Heart left ventricle (tissue), 16 donors: ENCODE measurements around the gene ADAMTS12. TPM values are rescaled to one million over a fixed set of nuclear protein-coding genes. Genes with fewer than 3 reads are reported as not detected.

ENCODE experiments used
- ATAC-seq, 4 donors: fragments of 200-7000 bp; cut with Tn5 transposase; one replicate each; pipeline ENCODE4 v1.9.1; 2020 to 2022; ENCODE audit warnings: moderate library complexity in 4 of 4, mild to moderate bottlenecking in 3 of 4, moderate number of reproducible peaks in 1 of 4
- DNase-seq, 5 donors: peaks; one replicate each; pipeline ENCODE4 v3.0.0-alpha.2; 2020
- H3K27ac ChIP-seq, 12 donors: fragments of 200-600 bp; sonication (generic) in 4 of 12; one replicate each; pipeline versions ENCODE4 v1.5.0 to v1.8.0; 2016 to 2022; ENCODE audit warnings: mild to moderate bottlenecking in 2 of 12
- H3K27me3 ChIP-seq, 9 donors: fragments of 200-600 bp; sonication (generic) in 2 of 9; one replicate each; pipeline versions ENCODE4 v1.5.1 to v1.8.0; 2016 to 2022; ENCODE audit warnings: mild to moderate bottlenecking in 3 of 9
- H3K36me3 ChIP-seq, 9 donors: fragments of 200-600 bp; sonication (generic) in 2 of 9; one replicate each; pipeline versions ENCODE4 v1.5.0 to v1.8.0; 2018 to 2022; ENCODE audit warnings: mild to moderate bottlenecking in 2 of 9
- H3K4me1 ChIP-seq, 12 donors: fragments of 200-600 bp; sonication (generic) in 4 of 12; one replicate each; pipeline versions ENCODE4 v1.5.0 to v1.8.0; 2016 to 2022; ENCODE audit warnings: mild to moderate bottlenecking in 3 of 12
- H3K4me3 ChIP-seq, 12 donors: fragments of 200-600 bp; sonication (generic) in 4 of 12; one replicate each; pipeline versions ENCODE4 v1.5.0 to v1.8.0; 2017 to 2022; ENCODE audit warnings: mild to moderate bottlenecking in 9 of 12, moderate library complexity in 4 of 12
- H3K9me3 ChIP-seq, 12 donors: fragments of 200-600 bp; sonication (generic) in 4 of 12; one replicate each; pipeline versions ENCODE4 v1.5.0 to v1.8.0; 2016 to 2022; ENCODE audit warnings: mild to moderate bottlenecking in 1 of 12
- CTCF ChIP-seq, 12 donors: fragments of 200-600 bp; sonication (generic) in 4 of 12; IDR thresholded peaks; one replicate each; pipeline versions ENCODE4 v1.5.0 to v1.8.0; 2018 to 2022; ENCODE audit warnings: antibody characterized with exemption in 12 of 12, mild to moderate bottlenecking in 5 of 12
- POLR2A ChIP-seq, 2 donors: fragments of 450-650 bp; IDR thresholded peaks; one replicate each; pipeline ENCODE4 v1.6.1; 2017; ENCODE audit warnings: antibody characterized with exemption in 2 of 2, mild to moderate bottlenecking in 2 of 2, moderate library complexity in 2 of 2
- WGBS, 4 donors: extraction: QIAGEN DNeasy Blood & Tissue Kit in 2 of 4; methylation state at CpG; one replicate each; pipeline versions ENCODE4 v1.1.5 to v1.1.7; 2013 to 2018; 5-methylcytosine and 5-hydroxymethylcytosine counted together
- intact Hi-C, 10 donors: fragments of 100-400 bp; cut with DNase I; formaldehyde crosslinking; loops; one replicate each; pipeline versions ENCODE4 v1.11.1 to v1.14.2; 2022
- polyA plus RNA-seq, 2 donors: library from polyadenylated mRNA; stranded (reverse); fragments of 200-250 nt; gene quantifications; one replicate each; pipeline ENCODE4 v1.2.3, GENCODE V29; 2013
- total RNA-seq, 9 donors: library from RNA; depleted of rRNA in 2 of 9; stranded (reverse); fragments of >200 nt in 2 of 9; fragmentation: NEBNext Ultra II Directional in 3 of 9; extraction: Animal tissue kit (Norgen Biotek cat#: 25700) in 3 of 9; gene quantifications; one replicate each; pipeline versions ENCODE4 v1.1.0 to v1.2.4, GENCODE V29; 2016 to 2023
- donor health status: ischemic (EF 13 %, LVEDD 7.1; RV severe dilation, severe dysfunction).
- donor health status: healthy with polysubstance abuse.
- donor health status: DM: no; HTN: yes; CAD: no.
- donor health status: DM: no; HTN: no; CAD: no.
- donor health status: ischemic (EF 25% LVEDD 6.9; RV normal size, moderate dysfunction).
- donor health status: ischemic (EF 25% LVEDD 5.7; RV mildly dilated, moderate dysfunction).
- donor health status: healthy.
- donor health status: DM: yes; HTN: yes; CAD: no.
- donor health status: ischemic (EF 35%, LVEDD 5.7; RV mildly dilated, moderate dysfunction).
- donor health status: nonischemic (EF 11% LVEDD 7.7; RV severe dilation, severe dysfunction).
- donor health status: DM: yes; HTN: yes; CAD: no.
- donor health status: PGD.
- donor health status: ischemic (EF 29% LVEDD 5.4; RV normal size, mild dysfunction).
- donor health status: nonischemic (EF 23%, LVEDD 6.1; RV moderate dilation, normal function).

ADAMTS12 gene
- total and polyA plus RNA-seq, 11 donors, result 0.72 to 4.7 (median 1.7) TPM

GRCh38 chr5:33764786-33765185 is 127.0 kb downstream of the ADAMTS12 start:
- Histone ChIP-seq H3K4me1 (peaks cover 0 to 13% (median 0%) of the 10 kb centered on the region in 12 donors), H3K27me3 (peaks cover 0 to 4% (median 0%) of the 10 kb centered on the region in 9 donors), H3K36me3 (no peaks in the 10 kb centered on the region), H3K9me3 (no peaks in the 10 kb centered on the region), H3K4me3 (no peak overlapping the region), H3K27ac (no peak overlapping the region)
- WGBS, 4 donors, result 68 to 80% (median 75%) methylated on average over 3 of the region's 3 CpGs
- no peak for ATAC-seq
- DNase-seq, result no peak
- TF ChIP-seq POLR2A (IDR thresholded peaks at IDR 0.05) (no peak), CTCF (IDR thresholded peaks at IDR 0.05) (no peak)
- intact Hi-C loops, result no loop called here

DNA sequence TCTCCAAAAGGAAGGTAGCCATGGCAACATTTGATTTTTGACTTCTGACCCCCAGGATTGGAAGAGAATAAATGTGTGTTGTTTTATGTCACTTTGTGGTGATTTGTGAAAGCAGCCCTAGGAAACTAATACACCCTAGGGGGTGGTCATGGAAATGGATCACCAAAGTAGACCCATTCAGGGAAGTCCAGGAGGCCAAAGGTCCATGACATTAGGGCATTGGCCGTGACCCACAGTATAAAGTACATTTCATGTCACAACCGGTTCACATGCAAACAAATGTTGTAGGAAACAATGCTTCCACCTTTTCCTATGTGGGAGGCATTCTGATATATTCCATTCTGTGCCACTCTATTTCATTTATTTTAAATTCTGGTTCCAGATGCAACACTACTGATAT is 128.4 kb downstream of the ADAMTS12 start:
- Histone ChIP-seq H3K27me3 (peaks cover 0 to 4% (median 0%) of the 10 kb centered on the region in 9 donors), H3K4me3 (no peak overlapping the region), H3K36me3 (no peaks in the 10 kb centered on the region), H3K9me3 (no peaks in the 10 kb centered on the region), H3K4me1 (peaks cover 0 to 6% (median 0%) of the 10 kb centered on the region in 12 donors), H3K27ac (no peak overlapping the region)
- intact Hi-C loops, result no loop called here
- WGBS, 4 donors, result 88 to 95% (median 90%) methylated on average over 2 of the region's 2 CpGs
- TF ChIP-seq POLR2A (IDR thresholded peaks at IDR 0.05) (no peak), CTCF (IDR thresholded peaks at IDR 0.05) (no peak)
- no peak for ATAC-seq
- DNase-seq, result no peak

GRCh38 chr5:33762859-33763258 is 128.9 kb downstream of the ADAMTS12 start:
- H3K36me3 ChIP-seq, result no peaks in the 10 kb centered on the region
- H3K27me3 ChIP-seq, result peaks cover 0 to 4% (median 0%) of the 10 kb centered on the region in 9 donors
- no peaks in the 10 kb centered on the region for H3K9me3 ChIP-seq
- no peak for DNase-seq
- H3K4me3 ChIP-seq, result no peak overlapping the region
- WGBS, 4 donors, result 30 to 64% (median 48%) methylated on average over 1 of the region's 1 CpG
- peaks cover 0 to 1% (median 0%) of the 10 kb centered on the region in 12 donors for H3K4me1 ChIP-seq
- no peak overlapping the region for H3K27ac ChIP-seq
- TF ChIP-seq POLR2A (IDR thresholded peaks at IDR 0.05) (no peak), CTCF (IDR thresholded peaks at IDR 0.05) (no peak)
- no peak for ATAC-seq
- intact Hi-C loops, result no loop called here

GRCh38 chr5:33761139-33761538 is 130.7 kb downstream of the ADAMTS12 start:
- H3K4me1 ChIP-seq, result no peaks in the 10 kb centered on the region
- H3K27ac ChIP-seq, result no peak overlapping the region
- WGBS, 4 donors, result 64 to 71% (median 69%) methylated on average over 4 of the region's 4 CpGs
- no peaks in the 10 kb centered on the region for H3K9me3 ChIP-seq
- no peaks in the 10 kb centered on the region for H3K36me3 ChIP-seq
- no peak for ATAC-seq
- H3K4me3 ChIP-seq, result no peak overlapping the region
- TF ChIP-seq CTCF (IDR thresholded peaks at IDR 0.05) (no peak), POLR2A (IDR thresholded peaks at IDR 0.05) (no peak)
- DNase-seq, result no peak
- intact Hi-C loops, result no loop called here
- no peaks in the 10 kb centered on the region for H3K27me3 ChIP-seq
